OCI-LY3 (cell line): ENCODE results near the gene CCDC27.

ENCODE experiments used
- H2AFZ ChIP-seq: fragments of 200-600, 300-600 bp; shearing (Covaris generic); 2 replicates; pipeline ENCODE4 v1.6.0; 2014; ENCODE audit warnings: antibody characterized with exemption, low read depth, low read length
- H3K27ac ChIP-seq: fragments of 200-600, 300-600 bp; sonication (generic); 2 replicates; pipeline ENCODE4 v1.5.1; 2014; ENCODE audit warnings: mild to moderate bottlenecking, low read length, moderate library complexity, mixed read lengths
- H3K27me3 ChIP-seq: fragments of 200-600, 300-600 bp; sonication (generic); 2 replicates; pipeline ENCODE4 v1.6.1; 2014; ENCODE audit warnings: low read depth, low read length, mixed read lengths
- H3K36me3 ChIP-seq: fragments of 200-600, 300-600 bp; sonication (generic); replicated peaks from 2 replicates; pipeline ENCODE3; 2014; ENCODE audit warnings: low read depth, low read length, mixed read lengths
- H3K4me1 ChIP-seq: fragments of 300-600, 200-600 bp; sonication (generic); 2 replicates; pipeline ENCODE4 v1.6.1; 2014; ENCODE audit warnings: low read length, mixed read lengths
- H3K4me2 ChIP-seq: fragments of 200-600, 300-600 bp; sonication (generic); 2 replicates; pipeline ENCODE4 v1.6.1; 2014; ENCODE audit warnings: low read length, mixed read lengths
- H3K4me3 ChIP-seq: fragments of 300-600, 200-600 bp; sonication (generic); 2 replicates; pipeline ENCODE4 v1.5.1; 2014; ENCODE audit warnings: antibody characterized with exemption, mild to moderate bottlenecking, low read length, moderate library complexity
- H3K79me2 ChIP-seq: fragments of 300-600, 200-600 bp; shearing (Covaris generic); 2 replicates; pipeline ENCODE4 v1.6.1; 2014; ENCODE audit warnings: mild to moderate bottlenecking, low read length, mixed read lengths
- H3K9ac ChIP-seq: fragments of 300-600, 200-600 bp; shearing (Covaris generic); 2 replicates; pipeline ENCODE4 v1.6.0; 2014; ENCODE audit warnings: mild to moderate bottlenecking, low read length, moderate library complexity
- H3K9me3 ChIP-seq: fragments of 200-600, 300-600 bp; shearing (Covaris generic); 2 replicates; pipeline ENCODE4 v1.6.1; 2014; ENCODE audit warnings: low read length, mixed read lengths; ENCODE audit not compliant: insufficient read depth
- H4K20me1 ChIP-seq: fragments of 200-600, 300-600 bp; sonication (generic); 2 replicates; pipeline ENCODE4 v1.6.1; 2016; ENCODE audit warnings: low read length, mixed read lengths; ENCODE audit not compliant: insufficient read depth
- EZH2phosphoT487 ChIP-seq: fragments of 200-600 bp; shearing (Covaris generic); IDR thresholded peaks from 2 replicates; pipeline ENCODE4 v1.6.1; 2018; ENCODE audit warnings: antibody characterized with exemption, mixed run types, low read depth
- TF ChIP-seq, protein P1 (sequence below): fragments of 200-600, 300-600 bp; sonication (generic); IDR thresholded peaks from 2 replicates; pipeline ENCODE4 v1.5.1; 2014; ENCODE audit warnings: antibody characterized with exemption, low read length, low read depth

CCDC27 gene

DNA sequence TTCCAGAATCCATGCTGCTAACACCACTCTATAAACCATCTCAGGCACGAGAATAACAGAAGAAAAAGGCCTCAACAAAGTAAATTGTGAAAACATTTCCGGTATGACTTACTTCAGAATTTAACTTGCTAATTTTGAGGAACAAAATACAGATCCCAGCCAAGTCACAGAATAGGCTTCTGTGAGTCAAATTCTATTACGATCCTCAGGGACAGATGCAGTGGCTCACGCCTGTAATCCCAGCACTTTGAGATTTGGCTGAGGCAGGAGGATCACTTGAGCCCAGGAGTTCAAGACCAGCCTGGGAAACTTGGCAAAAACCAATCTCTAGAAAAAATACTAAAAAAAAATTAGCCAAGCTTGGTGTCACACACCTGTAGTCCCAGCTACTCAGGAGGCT, 8.8 kb upstream of the CCDC27 start:
- Histone ChIP-seq H2AFZ (no peak overlapping the region), H3K4me3 (no peak overlapping the region), H3K4me1 (peaks cover 14% of the 10 kb centered on the region), H3K4me2 (no peak overlapping the region), H3K9ac (no peak overlapping the region), H3K27me3 (no peaks in the 10 kb centered on the region), H4K20me1 (0 out of 2 replicates have a peak, but pooled peaks cover 3% of the 10 kb centered on the region), H3K27ac (no peak overlapping the region), H3K79me2 (no peaks in the 10 kb centered on the region), H3K9me3 (no peaks in the 10 kb centered on the region), H3K36me3 (no peaks in the 10 kb centered on the region)
- no peak for TF ChIP-seq EZH2phosphoT487
- TF ChIP-seq, protein P1, sequence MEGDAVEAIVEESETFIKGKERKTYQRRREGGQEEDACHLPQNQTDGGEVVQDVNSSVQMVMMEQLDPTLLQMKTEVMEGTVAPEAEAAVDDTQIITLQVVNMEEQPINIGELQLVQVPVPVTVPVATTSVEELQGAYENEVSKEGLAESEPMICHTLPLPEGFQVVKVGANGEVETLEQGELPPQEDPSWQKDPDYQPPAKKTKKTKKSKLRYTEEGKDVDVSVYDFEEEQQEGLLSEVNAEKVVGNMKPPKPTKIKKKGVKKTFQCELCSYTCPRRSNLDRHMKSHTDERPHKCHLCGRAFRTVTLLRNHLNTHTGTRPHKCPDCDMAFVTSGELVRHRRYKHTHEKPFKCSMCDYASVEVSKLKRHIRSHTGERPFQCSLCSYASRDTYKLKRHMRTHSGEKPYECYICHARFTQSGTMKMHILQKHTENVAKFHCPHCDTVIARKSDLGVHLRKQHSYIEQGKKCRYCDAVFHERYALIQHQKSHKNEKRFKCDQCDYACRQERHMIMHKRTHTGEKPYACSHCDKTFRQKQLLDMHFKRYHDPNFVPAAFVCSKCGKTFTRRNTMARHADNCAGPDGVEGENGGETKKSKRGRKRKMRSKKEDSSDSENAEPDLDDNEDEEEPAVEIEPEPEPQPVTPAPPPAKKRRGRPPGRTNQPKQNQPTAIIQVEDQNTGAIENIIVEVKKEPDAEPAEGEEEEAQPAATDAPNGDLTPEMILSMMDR: no peak

DNA sequence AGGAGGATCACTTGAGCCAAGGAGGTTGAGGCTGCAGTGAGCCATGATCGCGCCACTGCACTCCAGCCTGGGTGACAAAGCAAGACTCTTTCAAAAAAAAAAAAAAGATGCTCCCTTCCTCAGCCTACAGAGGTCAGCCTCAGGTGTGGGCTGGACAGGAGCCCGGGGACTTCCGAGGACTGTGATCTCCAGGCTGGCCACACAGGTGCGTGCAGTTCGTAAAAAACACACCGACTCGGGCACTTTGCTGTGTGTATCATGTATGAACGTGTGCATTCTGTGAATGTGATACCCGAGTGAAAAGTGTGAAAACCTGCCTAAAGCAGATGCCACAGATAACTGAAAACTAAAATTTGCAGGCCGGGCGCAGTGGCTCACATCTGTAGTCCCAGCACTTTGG, 8.4 kb upstream of the CCDC27 start:
- Histone ChIP-seq H3K4me1 (peaks cover 14% of the 10 kb centered on the region), H2AFZ (no peak overlapping the region), H3K27ac (no peak overlapping the region), H3K9ac (no peak overlapping the region), H3K4me3 (no peak overlapping the region), H3K79me2 (no peaks in the 10 kb centered on the region), H4K20me1 (0 out of 2 replicates have a peak, but pooled peaks cover 3% of the 10 kb centered on the region), H3K36me3 (no peaks in the 10 kb centered on the region), H3K9me3 (no peaks in the 10 kb centered on the region), H3K4me2 (no peak overlapping the region), H3K27me3 (no peaks in the 10 kb centered on the region)
- TF ChIP-seq EZH2phosphoT487: no peak

DNA sequence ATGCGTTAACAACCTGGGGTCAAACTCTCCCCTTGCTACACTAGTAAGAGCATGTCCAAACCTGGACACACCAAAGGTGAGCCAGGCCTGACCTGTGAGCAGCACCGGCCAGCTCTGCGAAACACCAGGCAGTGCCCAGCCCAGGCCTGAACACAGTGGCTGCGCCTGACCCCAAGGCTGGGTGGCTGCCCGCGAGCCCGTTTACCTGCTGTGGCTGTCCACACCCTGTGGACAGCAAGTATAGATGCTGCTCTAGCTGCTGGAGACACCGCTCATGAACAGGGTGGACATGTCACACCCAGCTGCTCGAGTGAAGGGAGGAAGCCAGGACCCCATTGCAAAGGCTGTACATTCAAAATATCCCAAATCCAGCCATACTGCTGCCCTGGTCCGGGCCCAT, 7.6 kb upstream of the CCDC27 start:
- Histone ChIP-seq H3K9ac (no peak overlapping the region), H4K20me1 (0 out of 2 replicates have a peak, but pooled peaks cover 3% of the 10 kb centered on the region), H2AFZ (no peak overlapping the region), H3K4me1 (peaks cover 14% of the 10 kb centered on the region), H3K9me3 (no peaks in the 10 kb centered on the region), H3K27me3 (0 out of 2 replicates have a peak, but pooled peaks cover 2% of the 10 kb centered on the region), H3K27ac (no peak overlapping the region), H3K36me3 (no peaks in the 10 kb centered on the region), H3K4me2 (no peak overlapping the region), H3K79me2 (no peaks in the 10 kb centered on the region), H3K4me3 (no peak overlapping the region)
- TF ChIP-seq EZH2phosphoT487: no peak
- TF ChIP-seq, protein P1: no peak

DNA sequence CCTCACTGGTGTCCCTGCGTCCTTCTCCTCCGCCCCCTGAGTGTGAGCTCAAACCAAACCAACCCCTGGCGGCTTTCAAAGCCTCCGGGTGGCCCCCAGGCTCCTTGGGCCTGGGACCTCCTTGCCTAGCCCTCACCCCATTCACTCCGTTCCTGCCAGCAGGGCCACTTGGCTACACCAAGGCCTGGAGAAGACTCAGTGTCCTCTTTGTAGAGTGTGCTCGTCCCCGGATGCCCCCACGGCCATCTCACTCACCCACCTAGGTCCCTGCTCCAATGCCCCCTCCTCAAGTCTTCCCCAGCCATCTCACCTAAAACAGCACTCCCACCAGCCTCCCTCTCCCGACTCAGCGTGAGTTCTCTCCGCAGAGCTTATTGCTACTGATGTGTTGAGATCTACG, 7.2 kb upstream of the CCDC27 start:
- H3K27ac ChIP-seq: no peak overlapping the region
- no peak overlapping the region for H3K4me2 ChIP-seq
- H2AFZ ChIP-seq: no peak overlapping the region
- peaks cover 14% of the 10 kb centered on the region for H3K4me1 ChIP-seq
- TF ChIP-seq EZH2phosphoT487: no peak
- TF ChIP-seq, protein P1: no peak
- H3K4me3 ChIP-seq: no peak overlapping the region
- no peak overlapping the region for H3K9ac ChIP-seq
- H3K27me3 ChIP-seq: 0 out of 2 replicates have a peak, but pooled peaks cover 2% of the 10 kb centered on the region
- no peaks in the 10 kb centered on the region for H3K79me2 ChIP-seq
- H3K36me3 ChIP-seq: no peaks in the 10 kb centered on the region
- H3K9me3 ChIP-seq: no peaks in the 10 kb centered on the region
- H4K20me1 ChIP-seq: 0 out of 2 replicates have a peak, but pooled peaks cover 3% of the 10 kb centered on the region
